Loucy (cell line): ENCODE data around the gene ZCCHC8.
"Not testable (repeated sequence)": the region's sequence is repeated elsewhere in the genome, so short reads cannot be mapped to it uniquely, and the experiment has no call there.

ENCODE experiments used
- H2AFZ ChIP-seq: fragments of 200-600 bp; sonication (generic); 2 replicates; pipeline ENCODE4 v1.6.0; 2016; ENCODE audit warnings: antibody characterized with exemption, mild to moderate bottlenecking, low read length, moderate library complexity
- H3F3A ChIP-seq: fragments of 200-600 bp; 2 replicates; pipeline ENCODE4 v1.6.0; 2016; ENCODE audit warnings: antibody characterized with exemption, low read depth, mild to moderate bottlenecking
- H3K27me3 ChIP-seq: fragments of 200-600 bp; sonication (generic); 2 replicates; pipeline ENCODE4 v1.6.1; 2014; ENCODE audit warnings: low read length, mild to moderate bottlenecking; ENCODE audit not compliant: insufficient read depth, poor library complexity, severe bottlenecking
- H3K36me3 ChIP-seq: fragments of 200-600 bp; sonication (generic); 2 replicates; pipeline ENCODE4 v1.6.1; 2016; ENCODE audit warnings: low read length; ENCODE audit not compliant: insufficient read depth
- H3K4me1 ChIP-seq: fragments of 200-600 bp; sonication (generic); 2 replicates; pipeline ENCODE4 v1.5.1; 2014; ENCODE audit warnings: low read length, mild to moderate bottlenecking; ENCODE audit not compliant: insufficient read depth, poor library complexity, severe bottlenecking
- H3K4me2 ChIP-seq: fragments of 200-600 bp; sonication (generic); 2 replicates; pipeline ENCODE4 v1.6.0; 2014; ENCODE audit warnings: antibody characterized with exemption, low read length, low read depth, mild to moderate bottlenecking; ENCODE audit not compliant: poor library complexity, severe bottlenecking
- H3K4me3 ChIP-seq: fragments of 200-600 bp; sonication (generic); 2 replicates; pipeline ENCODE4 v1.5.1; 2014; ENCODE audit warnings: low read length, mild to moderate bottlenecking, mixed read lengths; ENCODE audit not compliant: poor library complexity, severe bottlenecking
- H3K79me2 ChIP-seq: fragments of 200-600 bp; sonication (generic); 2 replicates; pipeline ENCODE4 v1.6.1; 2014; ENCODE audit warnings: low read length; ENCODE audit not compliant: insufficient read depth
- H3K9ac ChIP-seq: fragments of 200-600 bp; sonication (generic); 2 replicates; pipeline ENCODE4 v1.6.0; 2014; ENCODE audit warnings: mild to moderate bottlenecking, low read depth, low read length, moderate library complexity; ENCODE audit not compliant: poor library complexity, severe bottlenecking
- H3K9me2 ChIP-seq: fragments of 200-600 bp; sonication (generic); replicated peaks from 2 replicates; pipeline ENCODE4 v1.6.1; 2016; ENCODE audit warnings: low read depth, low read length, mixed read lengths
- H3K9me3 ChIP-seq: fragments of 200-600 bp; sonication (generic); 2 replicates; pipeline ENCODE4 v1.6.1; 2014; ENCODE audit warnings: mild to moderate bottlenecking, antibody characterized with exemption, low read length, low read depth; ENCODE audit not compliant: insufficient read depth
- H4K20me1 ChIP-seq: fragments of 200-600 bp; sonication (generic); 2 replicates; pipeline ENCODE4 v1.6.0; 2014; ENCODE audit warnings: antibody characterized with exemption, low read length, mild to moderate bottlenecking; ENCODE audit not compliant: insufficient read depth, poor library complexity, severe bottlenecking
- EZH2phosphoT487 ChIP-seq: fragments of 200-600 bp; IDR thresholded peaks from 2 replicates; pipeline ENCODE4 v1.6.1; 2018; ENCODE audit warnings: antibody characterized with exemption, mild to moderate bottlenecking, moderate library complexity, borderline replicate concordance
- TF ChIP-seq, protein P1 (sequence below): fragments of 200-600 bp; sonication (generic); conservative IDR thresholded peaks from 2 replicates; pipeline ENCODE4 v1.5.1; 2014; ENCODE audit warnings: mild to moderate bottlenecking, antibody characterized with exemption, low read length

The ZCCHC8 gene

DNA sequence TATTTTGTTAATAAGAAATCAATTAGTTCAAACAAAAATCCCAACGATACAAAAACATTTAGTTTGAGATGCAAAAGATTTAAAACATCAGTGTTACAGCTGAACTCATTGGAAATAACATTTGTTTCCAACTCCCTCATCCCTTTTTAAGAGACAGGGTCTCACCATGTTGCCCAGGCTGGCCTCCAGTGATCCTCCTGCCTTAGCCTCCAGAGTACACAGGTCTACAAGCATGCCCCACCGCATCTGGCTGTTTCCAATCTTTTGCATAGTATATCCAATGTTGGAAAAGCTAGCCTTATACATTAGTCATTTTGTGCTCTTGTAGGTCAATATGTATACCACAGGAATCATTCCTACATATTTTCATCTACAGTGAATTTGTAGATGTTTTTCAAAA lies 14.5 kb upstream of the ZCCHC8 start:
- Histone ChIP-seq H2AFZ (no peak overlapping the region), H3K79me2 (peaks cover 94% of the 10 kb centered on the region), H3K27me3 (no peaks in the 10 kb centered on the region), H3F3A (no peaks in the 10 kb centered on the region), H3K9ac (no peak overlapping the region), H3K4me2 (peak overlapping the region; percentile 10), H3K9me2 (no peaks in the 10 kb centered on the region), H3K36me3 (peaks cover 98% of the 10 kb centered on the region), H3K4me3 (no peak overlapping the region), H3K9me3 (no peaks in the 10 kb centered on the region), H4K20me1 (peaks cover 79% of the 10 kb centered on the region), H3K4me1 (peaks cover 13% of the 10 kb centered on the region)
- TF ChIP-seq EZH2phosphoT487: no peak
- TF ChIP-seq, protein P1, sequence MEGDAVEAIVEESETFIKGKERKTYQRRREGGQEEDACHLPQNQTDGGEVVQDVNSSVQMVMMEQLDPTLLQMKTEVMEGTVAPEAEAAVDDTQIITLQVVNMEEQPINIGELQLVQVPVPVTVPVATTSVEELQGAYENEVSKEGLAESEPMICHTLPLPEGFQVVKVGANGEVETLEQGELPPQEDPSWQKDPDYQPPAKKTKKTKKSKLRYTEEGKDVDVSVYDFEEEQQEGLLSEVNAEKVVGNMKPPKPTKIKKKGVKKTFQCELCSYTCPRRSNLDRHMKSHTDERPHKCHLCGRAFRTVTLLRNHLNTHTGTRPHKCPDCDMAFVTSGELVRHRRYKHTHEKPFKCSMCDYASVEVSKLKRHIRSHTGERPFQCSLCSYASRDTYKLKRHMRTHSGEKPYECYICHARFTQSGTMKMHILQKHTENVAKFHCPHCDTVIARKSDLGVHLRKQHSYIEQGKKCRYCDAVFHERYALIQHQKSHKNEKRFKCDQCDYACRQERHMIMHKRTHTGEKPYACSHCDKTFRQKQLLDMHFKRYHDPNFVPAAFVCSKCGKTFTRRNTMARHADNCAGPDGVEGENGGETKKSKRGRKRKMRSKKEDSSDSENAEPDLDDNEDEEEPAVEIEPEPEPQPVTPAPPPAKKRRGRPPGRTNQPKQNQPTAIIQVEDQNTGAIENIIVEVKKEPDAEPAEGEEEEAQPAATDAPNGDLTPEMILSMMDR: no peak

DNA sequence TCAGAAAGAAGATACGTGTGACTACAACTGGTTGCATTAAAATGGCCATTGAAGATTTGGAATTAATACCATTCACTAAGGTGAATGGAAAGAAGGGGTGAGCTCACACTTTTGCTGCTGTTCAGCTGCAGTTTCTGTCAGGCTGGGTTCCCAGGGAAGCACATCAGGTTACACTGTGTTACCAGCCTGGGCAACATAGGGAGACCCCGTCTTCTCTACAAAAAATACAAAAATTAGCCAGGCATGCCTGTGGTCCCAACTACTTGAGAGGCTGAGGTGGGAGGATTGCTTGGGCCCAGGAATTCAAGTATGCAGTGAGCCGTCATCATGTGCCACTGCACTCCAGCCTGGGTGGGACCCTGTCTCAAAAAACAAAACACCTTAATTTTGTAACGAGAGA lies 12.9 kb upstream of the ZCCHC8 start:
- no peak overlapping the region for H3K4me2 ChIP-seq
- peaks cover 68% of the 10 kb centered on the region for H4K20me1 ChIP-seq

DNA sequence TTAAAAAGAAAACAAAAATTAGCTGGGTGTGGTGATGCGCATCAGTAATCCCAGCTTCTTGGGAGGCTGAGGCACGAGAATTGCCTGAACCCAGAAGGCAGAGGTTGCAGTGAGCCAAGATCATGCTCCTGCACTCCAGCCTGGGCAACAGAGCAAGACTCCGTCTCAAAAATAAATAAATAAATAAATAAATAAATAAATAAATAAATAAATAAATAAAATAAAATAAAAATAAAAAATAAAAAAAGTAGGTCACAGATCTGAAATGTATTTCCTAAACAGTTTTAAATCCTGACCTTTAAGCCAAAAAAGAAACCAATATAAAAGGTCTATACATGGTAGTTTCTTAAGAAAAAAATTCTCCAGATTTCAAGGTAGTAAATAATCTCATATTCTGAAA lies 12.3 kb upstream of the ZCCHC8 start:
- Histone ChIP-seq H4K20me1 (peaks cover 70% of the 10 kb centered on the region), H3K79me2 (peaks cover 90% of the 10 kb centered on the region)
- not testable (repeated sequence) for H3F3A ChIP-seq

More for the DNA sequence above, 12.9 kb upstream of the ZCCHC8 start:
- no peak for TF ChIP-seq EZH2phosphoT487
- TF ChIP-seq, protein P1: no peak
- Histone ChIP-seq H3K9ac (no peak overlapping the region), H2AFZ (no peak overlapping the region), H3K36me3 (peaks cover 98% of the 10 kb centered on the region), H3K4me1 (peaks cover 2% of the 10 kb centered on the region), H3K79me2 (peaks cover 90% of the 10 kb centered on the region), H3K4me3 (no peak overlapping the region), H3F3A (no peaks in the 10 kb centered on the region), H3K9me3 (no peaks in the 10 kb centered on the region), H3K27me3 (no peaks in the 10 kb centered on the region), H3K9me2 (no peaks in the 10 kb centered on the region)

DNA sequence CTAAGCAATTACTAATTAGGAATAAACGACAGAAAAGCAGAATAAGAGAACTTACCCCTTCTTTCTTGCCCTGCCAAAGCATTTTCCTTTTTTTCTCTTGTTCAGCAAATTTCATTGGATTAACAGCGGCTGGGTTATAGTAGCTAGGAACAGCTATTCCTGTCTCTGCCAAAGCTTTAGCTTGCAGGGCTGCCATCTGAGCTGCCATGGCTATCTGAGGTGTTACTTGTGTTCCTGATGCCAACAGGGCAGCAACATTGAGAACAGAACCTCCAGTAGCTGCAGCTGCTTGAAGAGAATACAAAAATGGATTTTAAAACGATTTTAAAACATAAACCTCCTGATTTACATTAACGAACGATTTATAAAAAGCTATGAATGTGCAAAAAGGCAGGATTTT lies 7.4 kb upstream of the ZCCHC8 start:
- Histone ChIP-seq H3K27me3 (no peaks in the 10 kb centered on the region), H3K9me2 (no peaks in the 10 kb centered on the region), H3K9me3 (no peaks in the 10 kb centered on the region), H3F3A (peaks cover 10% of the 10 kb centered on the region; the same call in 1 of the 2 replicates), H3K4me1 (no peaks in the 10 kb centered on the region), H2AFZ (no peak overlapping the region), H3K4me2 (no peak overlapping the region), H3K36me3 (peaks cover 99% of the 10 kb centered on the region), H4K20me1 (peaks cover 37% of the 10 kb centered on the region), H3K79me2 (peaks cover 50% of the 10 kb centered on the region), H3K9ac (no peak overlapping the region), H3K4me3 (no peak overlapping the region)
- TF ChIP-seq EZH2phosphoT487: no peak
- TF ChIP-seq, protein P1: no peak

More for the DNA sequence above, 12.3 kb upstream of the ZCCHC8 start:
- H3K4me3 ChIP-seq, H3K9ac ChIP-seq, H3K9me2 ChIP-seq, H3K27me3 ChIP-seq, H3K9me3 ChIP-seq, H3K4me1 ChIP-seq, H2AFZ ChIP-seq, H3K4me2 ChIP-seq: not testable (repeated sequence)
- peaks cover 98% of the 10 kb centered on the region for H3K36me3 ChIP-seq
